ENCODE data around the gene PTPRN2.

PTPRN2 gene

DNA sequence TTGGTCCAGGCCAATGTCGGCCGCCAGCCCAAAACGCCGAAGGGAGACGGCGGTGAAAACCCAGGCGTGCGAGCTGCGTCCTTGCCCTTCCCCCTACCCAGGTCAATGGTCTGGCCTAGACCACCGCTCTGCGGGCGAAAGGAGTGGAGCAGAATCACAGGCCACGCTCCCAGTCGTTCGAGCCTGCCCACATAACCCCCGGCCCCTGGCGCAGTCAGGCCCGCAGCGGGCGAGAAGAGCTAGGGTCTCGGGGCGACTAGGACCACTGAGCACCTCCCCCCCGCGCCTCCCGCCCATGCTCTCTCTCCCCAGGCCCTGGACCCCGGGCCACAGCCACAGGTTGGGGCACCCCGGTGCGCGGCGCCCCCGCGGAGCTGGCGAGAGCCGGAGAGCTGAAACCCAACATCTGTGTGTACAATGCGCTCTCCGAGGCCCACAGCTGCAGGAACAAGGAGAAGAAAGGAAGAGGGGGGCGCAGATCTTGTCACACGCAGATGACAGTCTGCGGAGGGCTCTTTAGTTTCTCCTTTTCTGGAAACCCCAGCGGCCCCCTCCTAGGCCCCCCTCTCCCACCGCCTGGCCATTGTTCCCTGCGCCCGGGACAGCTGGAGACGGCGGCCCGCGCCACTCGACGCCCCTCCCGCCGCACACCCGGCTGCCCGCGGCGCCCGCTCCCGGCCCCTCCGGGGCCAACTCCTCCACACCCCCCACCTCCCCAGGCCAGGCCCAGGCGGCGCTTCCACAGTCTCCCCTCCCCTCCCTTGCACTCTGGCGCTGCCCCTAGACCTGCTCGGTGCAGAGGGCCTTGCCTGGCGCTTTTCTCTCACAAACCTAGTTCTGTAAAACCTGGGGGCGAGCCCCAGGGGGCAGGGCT lies 895.8 kb downstream of the PTPRN2 start:
- no peak for FAIRE-seq

DNA sequence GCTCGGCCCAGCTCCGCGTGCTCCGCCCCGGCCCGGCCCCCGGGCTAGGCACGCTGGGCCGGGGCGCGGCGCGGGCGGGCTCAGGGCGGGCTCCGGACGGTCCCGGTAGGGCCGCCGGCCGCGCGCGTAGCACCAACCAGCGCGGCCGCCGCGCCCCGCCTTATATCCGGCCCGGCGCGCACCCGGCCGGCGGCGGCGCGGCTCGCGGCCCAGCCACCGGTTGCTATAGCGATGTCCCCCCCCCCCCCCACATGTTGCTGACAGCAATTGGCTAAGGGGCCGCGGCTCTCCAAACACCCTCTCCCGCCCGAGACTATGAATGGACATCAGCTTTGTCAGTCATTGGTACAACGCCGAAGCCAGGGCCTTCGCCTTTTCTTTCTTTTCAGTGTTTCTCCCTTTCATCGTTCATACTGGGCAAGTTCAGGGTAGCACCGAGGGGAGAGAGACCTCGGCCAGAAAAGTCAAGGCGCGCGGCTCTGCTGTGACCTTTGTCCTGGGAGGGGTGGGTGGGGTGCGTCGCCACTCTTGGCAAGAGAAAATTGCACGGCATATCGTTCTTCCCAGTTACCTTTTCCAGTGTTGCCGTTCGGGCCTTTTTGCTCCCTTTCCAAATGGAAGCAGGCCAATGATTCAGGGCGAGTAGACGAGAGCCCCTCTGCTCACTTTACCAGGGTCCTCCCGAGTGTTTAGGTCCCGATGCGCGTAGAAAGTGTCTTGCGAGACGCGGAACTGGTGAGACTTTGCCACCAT lies 896.6 kb downstream of the PTPRN2 start:
- FAIRE-seq = no peak

DNA sequence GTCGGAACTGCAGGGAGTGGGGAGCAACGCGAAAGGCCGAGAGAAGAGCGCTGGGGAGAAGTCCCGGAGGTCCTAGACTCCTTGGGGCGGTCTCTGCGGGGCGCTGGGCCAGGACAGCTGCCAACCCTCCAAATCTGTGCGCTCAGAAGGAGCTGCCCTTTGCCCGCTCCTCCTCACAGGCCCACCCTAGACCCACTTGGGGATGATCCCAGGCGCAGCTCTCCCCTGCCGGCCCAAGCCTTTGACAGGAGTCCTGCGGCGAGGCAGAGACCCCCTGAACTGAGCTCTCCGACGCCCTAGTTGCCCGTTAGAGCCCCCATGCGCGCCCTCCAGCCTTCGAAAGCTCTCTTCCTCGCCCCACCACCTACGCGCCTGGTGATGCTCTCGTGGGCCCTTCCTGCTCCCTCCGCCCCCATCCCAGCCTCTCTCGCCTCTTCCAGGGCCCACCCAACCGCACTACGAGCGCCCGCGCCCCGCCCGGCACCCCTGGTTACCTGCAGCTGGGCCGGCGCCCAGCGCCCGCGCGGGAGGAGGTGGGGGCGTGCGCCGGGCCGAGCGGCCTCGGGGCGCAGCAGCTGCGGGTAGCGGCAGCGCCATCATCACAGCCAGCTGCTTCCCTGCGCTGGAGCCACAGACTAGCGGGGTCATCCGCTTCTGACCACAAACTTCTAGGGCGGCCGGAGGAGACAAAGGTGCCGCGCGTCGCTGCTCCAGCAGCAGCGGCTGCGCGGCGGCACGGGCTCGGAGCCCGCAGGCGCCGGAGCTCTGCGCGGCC lies 897.4 kb downstream of the PTPRN2 start:
- FAIRE-seq = no peak

DNA sequence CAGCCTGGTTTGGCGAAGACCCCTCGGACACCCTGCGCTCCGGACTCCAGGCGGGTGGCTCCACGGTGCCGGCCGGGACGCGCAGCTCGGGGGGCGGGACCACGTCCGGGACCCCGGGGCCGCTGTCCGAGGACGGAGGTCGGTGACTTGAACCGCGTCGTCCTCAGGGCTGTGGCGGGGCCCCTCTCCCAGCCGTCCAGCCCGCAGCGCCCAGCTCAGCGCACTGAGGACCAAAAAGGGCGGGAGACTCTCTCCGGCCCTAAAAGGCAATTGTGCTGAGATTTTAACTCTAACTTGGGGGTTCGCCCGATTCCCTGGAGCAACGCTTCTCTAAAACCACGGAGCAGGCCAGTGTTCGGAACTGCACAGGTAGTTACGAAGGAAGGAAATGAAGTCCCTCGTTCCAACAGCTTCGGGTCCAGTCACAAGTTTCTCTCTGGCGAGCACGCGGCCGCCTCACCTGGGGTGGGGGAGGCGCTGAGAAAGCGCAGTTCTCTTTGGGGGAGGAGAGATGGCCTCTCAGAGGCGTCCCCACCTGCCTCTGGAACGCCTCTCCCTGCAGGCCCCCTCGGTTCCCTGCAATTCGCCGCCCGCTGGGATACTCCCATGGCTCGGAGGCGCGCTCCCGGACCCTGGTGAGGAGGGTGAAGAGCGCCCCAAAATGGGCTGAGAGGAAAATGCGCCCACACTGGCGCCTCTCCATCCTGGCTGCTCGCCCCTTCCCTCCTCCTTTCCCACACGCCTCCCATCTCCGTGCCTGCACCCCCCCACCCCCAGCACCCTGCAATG lies 898.2 kb downstream of the PTPRN2 start:
- no peak for FAIRE-seq

DNA sequence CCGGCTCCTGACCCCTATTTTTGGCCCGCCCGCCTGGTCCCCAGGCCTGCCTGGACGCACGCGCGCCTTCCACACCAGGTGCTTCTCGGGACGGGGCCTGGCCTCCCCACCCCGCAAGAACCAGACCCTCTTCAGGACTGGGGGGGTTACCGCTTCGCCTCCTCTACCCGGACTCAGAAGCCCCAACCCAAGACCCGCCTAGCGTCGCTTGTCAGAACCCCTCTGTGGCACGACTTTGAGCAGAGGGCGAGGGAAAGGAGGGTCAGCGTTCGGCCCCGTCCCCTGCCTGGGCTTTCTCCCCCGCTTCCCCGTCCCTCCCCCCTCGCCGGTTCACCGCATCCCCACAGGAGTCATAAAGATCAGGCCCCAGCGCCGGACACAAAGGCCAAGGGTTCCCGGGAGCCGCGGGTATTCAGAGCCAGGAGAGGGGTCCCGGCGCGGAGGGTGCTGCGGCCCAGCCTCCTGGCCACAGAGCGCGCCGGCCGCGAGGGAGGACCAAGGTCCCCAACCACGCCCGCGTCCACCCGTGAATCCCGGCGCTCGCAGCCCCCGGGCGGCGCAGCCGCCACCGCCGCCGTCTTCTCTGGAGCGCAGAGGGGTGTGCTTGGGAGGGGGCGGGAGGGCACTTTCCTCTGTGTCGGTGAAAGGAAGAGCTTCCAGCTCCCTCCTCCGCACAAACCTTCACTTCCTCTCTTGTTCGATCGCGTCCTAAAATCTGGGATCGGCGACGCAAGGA lies 898.9 kb downstream of the PTPRN2 start:
- FAIRE-seq = no peak

DNA sequence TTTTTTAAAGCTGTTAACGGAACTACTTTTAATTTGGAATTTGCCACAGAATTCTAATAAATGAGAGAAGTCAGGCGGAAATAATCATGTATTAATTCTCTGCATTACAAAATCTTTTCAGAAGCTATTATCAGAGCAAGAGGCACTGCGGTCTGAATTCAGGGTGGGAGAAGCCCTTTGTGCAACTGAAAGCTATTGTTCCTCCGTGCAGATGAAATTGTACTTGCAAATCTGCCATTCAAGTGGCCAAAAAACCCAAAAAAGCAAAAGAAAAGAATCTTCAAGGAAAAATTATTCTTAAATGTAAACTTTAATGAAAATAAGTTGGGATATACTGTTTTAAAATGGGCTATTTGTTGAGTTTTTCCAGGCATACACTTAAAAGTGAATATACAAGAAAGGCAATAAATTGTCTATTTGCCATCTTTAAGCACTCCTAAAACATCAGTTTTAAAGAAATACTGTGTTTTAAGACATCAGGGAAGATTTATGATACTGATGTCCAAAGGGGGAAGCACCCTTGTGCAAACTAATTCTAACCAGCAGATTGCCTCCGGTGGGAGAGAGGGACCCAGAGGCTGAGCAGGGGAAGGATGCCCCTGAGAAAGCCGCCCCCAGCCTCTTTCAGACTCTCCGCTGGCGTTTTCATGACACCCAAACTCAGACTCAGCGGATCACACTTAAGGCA lies 899.6 kb downstream of the PTPRN2 start:
- FAIRE-seq = no peak

DNA sequence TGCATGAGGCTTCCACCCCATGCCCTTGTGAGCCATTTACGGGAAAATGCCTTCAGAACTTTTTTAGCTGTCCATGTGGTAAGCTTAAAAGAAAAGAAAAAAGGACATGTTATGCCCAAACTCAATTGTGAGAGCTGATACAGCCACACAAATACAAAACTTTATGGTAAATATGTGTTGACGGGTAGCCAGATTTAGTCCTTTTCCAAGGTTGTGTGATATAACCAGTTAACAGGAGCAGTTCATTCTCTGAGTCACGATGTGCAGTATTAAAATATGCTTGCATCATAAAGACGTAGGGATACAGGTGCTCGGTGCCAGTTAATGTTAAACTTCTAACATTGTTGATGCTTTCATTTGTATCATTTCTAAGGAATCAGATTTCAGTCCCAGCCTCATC lies 900.5 kb downstream of the PTPRN2 start:
- FAIRE-seq = no peak

DNA sequence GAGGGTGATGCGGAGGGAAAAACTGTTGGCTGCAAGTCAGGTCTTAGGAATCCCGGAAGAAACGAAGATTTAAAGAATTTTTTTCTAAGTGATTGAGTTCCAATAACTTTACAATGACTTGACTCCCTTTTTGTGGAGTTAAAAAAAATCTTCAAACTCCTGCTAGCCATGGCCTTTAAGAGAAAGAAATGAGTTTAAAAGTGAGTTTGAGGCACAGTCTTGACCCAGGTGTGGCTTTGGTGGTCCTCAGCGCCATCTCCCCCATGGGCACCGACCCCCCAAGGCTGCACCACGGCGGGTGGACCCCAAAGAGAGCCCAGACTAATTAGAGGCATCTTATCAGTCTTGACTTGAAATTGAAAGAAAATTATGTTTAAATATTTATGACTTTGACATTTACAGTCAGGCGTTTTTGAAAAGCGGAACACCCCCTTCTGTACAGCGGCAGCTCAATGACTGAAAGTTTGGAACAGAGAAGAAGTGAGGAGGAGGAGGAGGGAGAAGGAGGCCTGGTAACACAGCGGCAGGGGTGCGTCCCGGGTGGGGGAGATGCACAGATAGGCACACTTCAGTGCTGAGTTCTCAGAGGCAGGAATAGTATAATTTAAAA lies 901.2 kb downstream of the PTPRN2 start:
- no peak for FAIRE-seq

DNA sequence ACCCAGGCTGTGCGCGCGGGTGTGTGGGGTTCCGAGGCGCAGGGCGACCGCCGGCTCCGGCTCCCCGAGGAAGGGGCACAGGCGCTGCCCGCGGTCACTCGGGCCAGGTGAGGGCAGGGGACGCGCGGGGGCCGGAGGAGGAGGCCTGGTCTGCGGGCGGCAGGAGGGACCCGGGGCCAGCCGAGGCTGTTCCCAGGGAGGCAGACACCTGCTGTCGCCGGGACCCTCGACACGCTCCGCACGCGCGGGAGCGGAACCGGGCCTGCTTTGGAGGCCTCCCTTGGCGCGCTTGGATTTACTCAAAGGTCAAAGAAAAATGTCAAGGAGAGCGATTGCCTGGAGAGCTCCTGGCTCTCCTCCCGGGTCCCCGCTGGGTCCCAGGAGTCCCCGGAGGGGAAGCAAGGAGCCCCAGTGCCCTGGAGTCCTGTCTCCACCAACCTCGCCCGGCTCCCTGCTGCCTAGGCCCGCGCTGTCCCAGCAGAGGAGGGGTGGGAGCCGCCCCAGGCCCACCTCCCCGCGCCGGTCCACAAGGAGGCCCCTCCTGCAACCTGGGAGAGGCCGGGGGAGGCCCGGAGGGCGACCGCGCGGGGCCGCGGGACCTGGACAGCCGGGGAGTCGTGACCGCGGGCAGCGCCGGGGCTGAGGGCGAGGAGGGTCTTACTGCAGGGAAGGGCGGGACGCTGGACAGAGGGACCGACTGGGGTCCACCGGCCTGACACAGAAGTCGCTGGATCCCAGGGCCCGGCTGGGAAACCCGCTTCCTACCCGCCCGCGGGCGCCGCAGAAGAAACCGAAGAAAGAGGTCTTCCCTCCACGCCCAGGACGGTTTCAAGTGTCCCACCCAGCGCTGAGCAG lies 902.0 kb downstream of the PTPRN2 start:
- FAIRE-seq = no peak

DNA sequence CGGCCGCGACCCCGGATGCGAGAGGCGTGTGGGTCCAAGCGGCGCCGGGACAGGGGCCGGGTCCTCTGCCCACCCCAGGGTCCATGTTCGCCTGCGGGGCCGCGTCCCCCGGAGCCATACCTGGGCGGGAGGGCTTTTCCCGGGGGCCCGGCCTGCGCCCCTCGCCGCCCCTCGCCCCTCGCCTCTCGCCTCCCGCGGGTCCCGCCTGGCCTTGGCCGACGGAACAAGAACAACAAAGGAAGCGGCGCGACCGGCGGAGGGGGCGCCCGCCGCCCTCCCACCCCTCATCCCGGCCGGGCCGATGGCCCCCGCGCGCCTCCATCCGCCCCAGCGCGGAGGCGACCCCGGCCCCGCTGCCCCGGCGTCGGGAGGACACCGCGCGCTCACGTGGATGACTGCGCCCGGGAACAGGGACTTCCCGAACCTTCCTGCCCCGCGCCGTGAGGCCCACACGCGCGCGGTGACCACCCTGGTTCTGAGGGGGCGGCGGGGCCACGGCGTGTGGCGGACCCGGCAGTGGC lies 902.7 kb downstream of the PTPRN2 start:
- FAIRE-seq = no peak

DNA sequence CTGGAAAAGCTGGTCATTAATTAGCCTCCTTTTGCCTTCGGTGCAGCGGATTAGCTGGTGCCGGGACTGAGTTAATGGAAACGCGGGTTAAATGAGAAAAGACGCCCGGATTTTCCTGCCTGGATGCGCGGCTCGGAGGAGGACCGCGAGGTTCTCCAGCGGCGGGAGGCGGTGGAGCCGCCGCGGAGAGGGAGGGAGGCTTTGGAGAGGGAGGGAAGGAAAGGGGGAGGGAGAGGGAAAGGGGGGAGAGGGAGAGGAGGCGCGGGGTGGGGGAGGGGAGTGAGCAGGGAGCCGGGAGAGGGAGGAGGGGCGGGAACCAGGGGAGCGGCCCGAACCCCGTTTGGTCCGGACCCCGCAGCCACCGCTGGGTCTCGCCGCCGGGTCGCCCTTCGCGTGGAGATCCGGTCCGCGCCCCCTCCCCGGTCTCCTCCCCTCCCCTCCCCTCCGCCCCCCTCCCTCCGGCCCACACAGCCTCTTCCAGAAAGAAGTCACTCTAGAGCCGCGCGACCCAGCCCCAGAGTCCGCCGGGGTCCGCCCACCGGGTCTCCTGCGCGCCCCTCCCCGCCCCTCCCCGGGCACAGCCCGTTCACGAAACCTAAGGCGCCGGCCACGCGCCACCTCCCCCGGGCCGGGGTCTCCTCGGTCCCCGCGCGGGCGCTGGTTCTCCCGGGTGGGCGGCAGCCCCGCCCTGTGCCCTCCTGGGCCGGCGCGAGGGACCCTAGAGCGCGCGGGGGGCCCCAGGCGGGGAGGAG lies 903.3 kb downstream of the PTPRN2 start:
- no peak for FAIRE-seq

DNA sequence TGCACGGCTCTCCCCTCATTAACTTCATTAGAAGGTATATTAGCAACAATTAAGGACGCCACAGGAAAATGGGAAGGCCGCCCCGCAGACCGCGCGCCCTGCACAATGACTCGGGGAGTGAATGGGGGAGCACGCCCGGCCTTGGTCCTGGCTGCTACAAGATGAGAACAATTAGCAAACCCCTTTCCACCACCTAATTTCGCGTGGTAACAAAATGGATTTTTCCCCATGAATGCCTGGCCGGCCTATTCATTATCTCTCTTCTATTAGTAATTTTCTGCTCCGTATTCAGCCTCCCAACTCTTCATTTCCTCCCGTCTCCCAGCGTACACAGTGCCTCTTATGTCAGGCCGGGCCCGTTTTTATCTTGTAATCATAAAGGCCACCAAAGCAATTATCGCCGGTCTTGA lies 903.9 kb downstream of the PTPRN2 start:
- FAIRE-seq = no peak

DNA sequence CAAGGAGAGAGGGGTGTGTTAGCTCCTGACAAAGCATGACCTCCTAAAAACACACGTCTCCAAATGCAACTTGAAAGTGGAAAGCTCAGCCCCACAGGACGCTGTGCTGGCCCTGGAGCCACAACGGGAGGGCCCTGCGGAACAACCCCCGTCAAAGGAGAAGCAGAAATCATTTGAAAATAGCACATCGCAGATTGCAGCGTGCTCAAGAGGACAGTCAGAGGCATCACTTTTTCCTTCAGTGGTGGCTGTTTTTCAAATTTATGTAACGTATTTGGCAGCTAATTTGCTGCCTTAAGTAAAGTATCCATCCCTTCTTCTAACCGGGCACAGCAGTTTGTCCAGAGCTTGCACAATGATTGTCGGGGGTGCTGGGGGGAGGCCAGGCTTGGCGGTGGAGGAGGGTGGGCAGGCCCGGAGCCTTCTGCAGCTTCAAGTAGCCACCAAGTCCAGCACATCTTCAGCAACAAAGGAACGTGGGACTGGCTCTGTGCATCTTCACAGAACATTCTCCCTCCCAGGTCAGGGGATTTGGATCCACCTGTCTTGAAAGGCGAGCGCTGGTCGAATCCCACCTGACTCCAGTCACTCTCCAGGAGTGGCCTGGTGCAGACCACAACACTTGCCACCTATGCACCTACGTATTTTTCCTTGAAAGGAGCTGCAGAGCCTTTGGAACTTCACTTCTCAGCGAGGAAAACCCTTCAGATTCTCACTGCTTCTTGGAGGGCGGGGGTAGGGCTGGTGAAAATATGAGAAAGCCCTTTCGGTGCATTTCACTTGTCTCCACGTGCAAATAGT lies 904.5 kb downstream of the PTPRN2 start:
- no peak for FAIRE-seq

DNA sequence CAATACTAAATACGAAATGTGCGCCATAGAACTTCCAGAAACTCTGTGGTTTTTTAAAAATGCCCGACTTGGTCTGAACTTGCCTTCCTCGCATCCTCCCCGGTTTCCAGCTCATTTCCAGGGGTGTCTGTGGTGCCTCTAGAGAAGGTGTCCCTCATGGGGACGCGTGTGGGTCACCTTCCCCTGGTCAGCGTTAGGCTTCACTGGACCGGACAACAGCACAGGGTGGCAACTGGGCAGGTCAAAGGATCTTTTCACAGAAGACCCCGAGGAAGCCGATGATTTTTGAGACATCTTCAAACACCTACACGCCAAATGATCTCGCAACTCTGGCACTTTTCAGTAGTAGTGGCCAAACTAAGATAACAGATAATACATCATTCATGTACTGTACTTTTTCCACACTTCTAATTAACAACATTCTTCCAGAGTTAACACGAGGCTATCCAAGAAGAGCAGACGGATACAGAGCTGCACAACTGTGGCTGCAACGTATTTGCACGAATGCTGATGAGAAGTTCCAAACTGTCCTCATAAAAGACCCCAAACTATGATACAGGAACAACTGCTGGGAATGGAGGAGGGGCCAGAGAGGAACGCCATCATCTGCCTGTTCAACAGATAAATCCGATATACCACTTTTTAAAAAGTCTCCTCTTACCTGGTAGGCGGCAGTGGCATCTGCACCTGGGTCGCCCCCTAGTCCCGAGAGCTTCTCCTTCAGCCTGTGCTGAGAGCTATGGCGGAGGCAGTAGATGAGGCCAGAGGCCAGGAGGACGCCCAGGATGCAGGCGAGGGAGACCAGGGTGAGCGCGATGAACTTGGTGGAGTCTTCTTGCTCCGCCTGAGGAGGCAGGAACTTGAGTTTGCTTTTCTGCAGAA lies 905.3 kb downstream of the PTPRN2 start:
- no peak for FAIRE-seq

DNA sequence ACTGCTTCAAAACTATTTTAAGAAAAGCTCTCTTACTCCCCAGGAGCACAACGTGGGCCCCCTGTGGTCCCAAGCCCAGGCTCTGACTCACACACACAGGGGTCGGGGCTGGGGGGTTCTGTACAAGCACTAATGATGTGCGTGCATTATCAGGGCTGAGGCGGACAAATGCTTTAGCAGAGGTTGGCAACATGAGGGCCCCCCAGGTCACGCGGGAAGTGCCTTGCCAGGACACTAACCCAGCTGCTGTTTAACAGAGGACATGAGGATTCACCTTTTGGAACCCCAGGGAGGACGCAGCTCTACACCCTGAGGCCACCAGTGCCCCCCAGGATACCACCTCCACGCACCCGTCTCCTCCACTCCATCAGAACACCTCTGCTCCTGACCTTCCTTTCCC lies 908.0 kb downstream of the PTPRN2 start:
- no peak for FAIRE-seq

DNA sequence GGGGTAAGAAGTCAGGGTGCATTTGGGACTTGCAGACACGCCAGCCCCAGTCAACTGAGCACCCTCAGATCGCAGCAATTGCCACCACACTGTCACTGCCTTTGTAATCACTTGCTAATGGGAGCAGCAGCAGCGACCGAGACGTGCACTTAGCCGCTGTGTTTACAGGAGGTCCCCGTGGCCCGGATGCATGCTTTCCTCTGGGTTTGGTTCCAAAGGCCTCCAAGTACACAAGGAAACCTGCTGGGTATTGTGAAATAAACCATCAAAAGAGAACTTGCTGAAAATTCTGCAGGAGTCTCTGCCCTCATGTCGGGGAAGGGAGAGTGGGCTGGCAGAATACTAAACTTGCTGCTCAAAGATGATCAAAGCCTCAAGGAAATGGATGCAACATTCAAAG lies 909.1 kb downstream of the PTPRN2 start:
- no peak for FAIRE-seq
